ENCODE data around the gene SPATA16.
A peak's percentile ranks its signal among the peaks of the same experiment; 100 is the strongest.
"Not testable (repeated sequence)": the region's sequence is repeated elsewhere in the genome, so short reads cannot be mapped to it uniquely, and the experiment has no call there.

SPATA16 gene

DNA sequence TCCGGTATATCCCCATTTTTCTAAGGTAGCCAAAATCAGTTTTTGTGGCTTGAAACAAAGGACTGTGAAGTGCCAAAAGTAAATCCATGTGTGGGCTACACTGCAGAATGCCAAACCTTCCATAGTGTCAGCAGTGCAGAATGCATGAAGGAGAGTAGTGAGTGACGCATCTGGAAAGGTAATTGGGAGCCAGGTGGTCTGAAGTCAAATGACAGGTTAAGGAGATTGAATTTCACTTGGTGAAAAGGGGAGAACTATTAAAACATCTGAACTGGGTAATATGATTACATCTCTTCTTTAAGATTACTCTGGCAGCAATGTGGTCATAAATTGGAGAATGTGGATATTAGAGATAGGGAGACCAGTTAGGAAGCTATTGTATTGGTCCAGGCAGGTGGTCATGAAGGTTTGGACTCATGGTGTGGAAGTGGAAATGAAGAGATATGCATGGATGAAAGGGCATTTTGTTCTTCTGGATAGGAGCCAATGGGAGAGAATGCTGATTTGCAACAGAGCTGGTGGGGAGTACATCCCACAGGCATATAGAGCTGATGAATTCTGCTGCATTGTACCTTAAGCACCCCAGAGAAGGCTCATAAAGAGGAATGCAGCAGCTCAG lies 272.3 kb downstream of the SPATA16 start:
- H2AFZ ChIP-seq (ENCODE audit: low read length) = no peak overlapping the region
- H3K4me2 ChIP-seq (ENCODE audit: low read depth, low read length, poor library complexity, severe bottlenecking) = peak overlapping the region; percentile 72
- H3K79me2 ChIP-seq (ENCODE audit: insufficient read depth, low read length) = no peaks in the 10 kb centered on the region
- H3K9me2 ChIP-seq (replicated peaks; ENCODE audit: low read depth, low read length) = no peaks in the 10 kb centered on the region
- H3K4me3 ChIP-seq (ENCODE audit: low read length, poor library complexity, severe bottlenecking) = peak overlapping the region; percentile 67
- no peaks in the 10 kb centered on the region for H3K27me3 ChIP-seq (ENCODE audit: insufficient read depth, low read length, poor library complexity, severe bottlenecking)
- H3K36me3 ChIP-seq (ENCODE audit: insufficient read depth, low read length) = no peaks in the 10 kb centered on the region
- H3F3A ChIP-seq (ENCODE audit: low read depth) = peaks cover 3% of the 10 kb centered on the region; the same call in 1 of the 2 replicates
- TF ChIP-seq EZH2phosphoT487 (IDR thresholded peaks at IDR 0.05; ENCODE audit: borderline replicate concordance) = no peak
- TF ChIP-seq, protein P1, sequence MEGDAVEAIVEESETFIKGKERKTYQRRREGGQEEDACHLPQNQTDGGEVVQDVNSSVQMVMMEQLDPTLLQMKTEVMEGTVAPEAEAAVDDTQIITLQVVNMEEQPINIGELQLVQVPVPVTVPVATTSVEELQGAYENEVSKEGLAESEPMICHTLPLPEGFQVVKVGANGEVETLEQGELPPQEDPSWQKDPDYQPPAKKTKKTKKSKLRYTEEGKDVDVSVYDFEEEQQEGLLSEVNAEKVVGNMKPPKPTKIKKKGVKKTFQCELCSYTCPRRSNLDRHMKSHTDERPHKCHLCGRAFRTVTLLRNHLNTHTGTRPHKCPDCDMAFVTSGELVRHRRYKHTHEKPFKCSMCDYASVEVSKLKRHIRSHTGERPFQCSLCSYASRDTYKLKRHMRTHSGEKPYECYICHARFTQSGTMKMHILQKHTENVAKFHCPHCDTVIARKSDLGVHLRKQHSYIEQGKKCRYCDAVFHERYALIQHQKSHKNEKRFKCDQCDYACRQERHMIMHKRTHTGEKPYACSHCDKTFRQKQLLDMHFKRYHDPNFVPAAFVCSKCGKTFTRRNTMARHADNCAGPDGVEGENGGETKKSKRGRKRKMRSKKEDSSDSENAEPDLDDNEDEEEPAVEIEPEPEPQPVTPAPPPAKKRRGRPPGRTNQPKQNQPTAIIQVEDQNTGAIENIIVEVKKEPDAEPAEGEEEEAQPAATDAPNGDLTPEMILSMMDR (conservative IDR thresholded peaks at IDR 0.05; ENCODE audit: low read length) = no peak
- no peaks in the 10 kb centered on the region for H3K9me3 ChIP-seq (ENCODE audit: insufficient read depth, low read depth, low read length)
- H3K4me1 ChIP-seq (ENCODE audit: insufficient read depth, low read length, poor library complexity, severe bottlenecking) = peaks cover 41% of the 10 kb centered on the region
- H4K20me1 ChIP-seq (ENCODE audit: insufficient read depth, low read length, poor library complexity, severe bottlenecking) = no peaks in the 10 kb centered on the region
- peak overlapping the region; percentile 23 for H3K9ac ChIP-seq (ENCODE audit: low read depth, low read length, poor library complexity, severe bottlenecking)

DNA sequence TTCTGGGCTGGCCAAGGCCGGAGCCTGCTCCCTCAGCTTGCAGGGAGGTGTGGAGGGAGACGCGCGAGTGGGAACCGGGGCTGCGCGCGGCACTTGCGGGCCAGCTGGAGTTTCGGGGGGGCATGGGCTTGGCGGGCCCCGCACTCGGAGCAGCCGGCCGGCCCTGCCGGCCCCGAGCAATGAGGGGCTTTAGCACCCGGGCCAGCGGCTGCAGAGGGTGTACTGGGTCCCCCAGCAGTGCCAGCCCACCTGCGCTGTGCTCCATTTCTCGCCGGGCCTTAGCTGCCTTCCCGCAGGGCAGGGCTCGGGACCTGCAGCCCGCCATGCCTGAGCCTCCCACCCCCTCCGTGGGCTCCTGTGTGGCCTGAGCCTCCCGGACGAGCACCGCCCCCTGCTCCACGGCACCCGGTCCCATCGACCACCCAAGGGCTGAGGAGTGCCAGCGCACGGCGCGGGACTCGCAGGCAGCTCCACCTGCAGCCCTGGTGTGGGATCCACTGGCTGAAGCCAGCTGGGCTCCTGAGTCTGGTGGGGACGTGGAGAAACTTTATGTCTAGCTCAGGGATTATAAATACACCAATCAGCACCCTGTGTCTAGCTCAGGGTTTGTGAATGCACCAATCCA lies 274.2 kb downstream of the SPATA16 start:
- H4K20me1 ChIP-seq (ENCODE audit: insufficient read depth, low read length, poor library complexity, severe bottlenecking); H3F3A ChIP-seq (ENCODE audit: low read depth); H3K36me3 ChIP-seq (ENCODE audit: insufficient read depth, low read length); H3K9ac ChIP-seq (ENCODE audit: low read depth, low read length, poor library complexity, severe bottlenecking); H3K27me3 ChIP-seq (ENCODE audit: insufficient read depth, low read length, poor library complexity, severe bottlenecking); H3K79me2 ChIP-seq (ENCODE audit: insufficient read depth, low read length); H3K9me2 ChIP-seq (replicated peaks; ENCODE audit: low read depth, low read length); H2AFZ ChIP-seq (ENCODE audit: low read length); H3K9me3 ChIP-seq (ENCODE audit: insufficient read depth, low read depth, low read length): not testable (repeated sequence)
- peaks cover 39% of the 10 kb centered on the region for H3K4me1 ChIP-seq (ENCODE audit: insufficient read depth, low read length, poor library complexity, severe bottlenecking)
- peak overlapping the region; percentile 46 for H3K4me3 ChIP-seq (ENCODE audit: low read length, poor library complexity, severe bottlenecking)
- H3K4me2 ChIP-seq (ENCODE audit: low read depth, low read length, poor library complexity, severe bottlenecking) = peak overlapping the region; percentile 16

DNA sequence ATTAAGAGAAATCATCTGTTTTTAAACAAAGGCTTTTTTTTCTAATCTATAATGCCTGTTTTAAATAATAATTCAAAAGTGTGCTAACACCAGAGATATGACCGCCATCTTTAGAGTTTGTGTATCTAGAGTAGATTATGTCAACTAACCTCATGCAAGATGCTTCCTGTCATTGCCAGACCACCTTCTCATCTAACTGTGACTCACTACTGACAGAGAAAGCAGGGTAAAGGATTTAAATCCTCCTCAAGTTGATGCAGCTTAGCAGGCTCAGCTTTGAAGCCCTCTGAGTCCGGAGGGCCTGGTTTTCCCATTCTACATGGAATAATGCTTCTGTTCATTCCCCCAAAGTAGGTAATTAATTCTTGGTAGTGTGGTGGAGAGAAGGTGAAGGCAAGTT lies 282.0 kb downstream of the SPATA16 start:
- Histone ChIP-seq H3K27me3 (ENCODE audit: insufficient read depth, low read length, poor library complexity, severe bottlenecking) (no peaks in the 10 kb centered on the region), H3K9me3 (ENCODE audit: insufficient read depth, low read depth, low read length) (no peaks in the 10 kb centered on the region), H3K4me1 (ENCODE audit: insufficient read depth, low read length, poor library complexity, severe bottlenecking) (peaks cover 18% of the 10 kb centered on the region), H3K9ac (ENCODE audit: low read depth, low read length, poor library complexity, severe bottlenecking) (no peak overlapping the region), H3K4me3 (ENCODE audit: low read length, poor library complexity, severe bottlenecking) (no peak overlapping the region), H3K4me2 (ENCODE audit: low read depth, low read length, poor library complexity, severe bottlenecking) (peak overlapping the region; percentile 29), H4K20me1 (ENCODE audit: insufficient read depth, low read length, poor library complexity, severe bottlenecking) (no peaks in the 10 kb centered on the region), H3K79me2 (ENCODE audit: insufficient read depth, low read length) (no peaks in the 10 kb centered on the region), H3F3A (ENCODE audit: low read depth) (no peaks in the 10 kb centered on the region), H2AFZ (ENCODE audit: low read length) (0 out of 2 replicates have a peak overlapping the region, but pooled peaks have one; percentile 22), H3K36me3 (ENCODE audit: insufficient read depth, low read length) (no peaks in the 10 kb centered on the region), H3K9me2 (replicated peaks; ENCODE audit: low read depth, low read length) (no peaks in the 10 kb centered on the region)
- TF ChIP-seq, protein P1 (conservative IDR thresholded peaks at IDR 0.05; ENCODE audit: low read length) = no peak
- TF ChIP-seq EZH2phosphoT487 (IDR thresholded peaks at IDR 0.05; ENCODE audit: borderline replicate concordance) = no peak

Measured in Loucy (cell line).